Activated CD8-positive, alpha-beta T cell treated with anti-CD3 and anti-CD28 coated beads, Interleukin-2, amount 10 ng/mL, durations not matched to agents 7 days and 5 days (primary cell): ENCODE measurements around the gene MTHFR. TPM values are rescaled to one million over a fixed set of nuclear protein-coding genes. Genes with fewer than 3 reads are reported as not detected.
A peak's percentile ranks its signal among the peaks of the same experiment; 100 is the strongest.

Experiments used
- ATAC-seq: fragments of 150-1000 bp; cut with Tn5 transposase; one replicate; pipeline ENCODE4 v1.10.0; 2021; ENCODE audit warnings: moderate library complexity
- CTCF ChIA-PET: fragments of 350-600 bp; sonication (Branson Sonifier 250); formaldehyde crosslinking; loops from one replicate; lab custom pipeline; 2021; ENCODE audit warnings: antibody characterized with exemption; lab: Charles Lee
- POLR2A ChIA-PET: fragments of 350-600 bp; sonication (Branson Sonifier 250); formaldehyde crosslinking; loops from one replicate; lab custom pipeline; 2021; ENCODE audit warnings: antibody characterized with exemption; lab: Charles Lee
- DNase-seq: peaks from one replicate; pipeline ENCODE4 v3.0.0-alpha.2; 2020
- H3K27ac Mint-ChIP-seq: one replicate; pipeline ENCODE4 v1.8.0; 2021; ENCODE audit warnings: mild to moderate bottlenecking, mixed read lengths
- H3K27me3 Mint-ChIP-seq: one replicate; pipeline ENCODE4 v1.8.0; 2021; ENCODE audit warnings: low read depth, mixed read lengths
- H3K36me3 Mint-ChIP-seq: one replicate; pipeline ENCODE4 v1.8.0; 2021; ENCODE audit warnings: low read depth, mixed read lengths
- H3K4me1 Mint-ChIP-seq: one replicate; pipeline ENCODE4 v1.8.0; 2021; ENCODE audit warnings: low read depth, mixed read lengths
- H3K4me3 Mint-ChIP-seq: one replicate; pipeline ENCODE4 v1.8.0; 2021; ENCODE audit warnings: mild to moderate bottlenecking, mixed read lengths
- H3K9me3 Mint-ChIP-seq: one replicate; pipeline ENCODE4 v1.8.0; 2022; ENCODE audit warnings: mixed read lengths; ENCODE audit not compliant: insufficient read depth
- total RNA-seq, 2 experiments: library from RNA; stranded (reverse); gene quantifications; one replicate each; pipeline ENCODE4 v1.2.3, GENCODE V29; 2021

Gene MTHFR
- total RNA-seq, 2 experiments from 2014 or later: 32.4 to 34.6 TPM

DNA sequence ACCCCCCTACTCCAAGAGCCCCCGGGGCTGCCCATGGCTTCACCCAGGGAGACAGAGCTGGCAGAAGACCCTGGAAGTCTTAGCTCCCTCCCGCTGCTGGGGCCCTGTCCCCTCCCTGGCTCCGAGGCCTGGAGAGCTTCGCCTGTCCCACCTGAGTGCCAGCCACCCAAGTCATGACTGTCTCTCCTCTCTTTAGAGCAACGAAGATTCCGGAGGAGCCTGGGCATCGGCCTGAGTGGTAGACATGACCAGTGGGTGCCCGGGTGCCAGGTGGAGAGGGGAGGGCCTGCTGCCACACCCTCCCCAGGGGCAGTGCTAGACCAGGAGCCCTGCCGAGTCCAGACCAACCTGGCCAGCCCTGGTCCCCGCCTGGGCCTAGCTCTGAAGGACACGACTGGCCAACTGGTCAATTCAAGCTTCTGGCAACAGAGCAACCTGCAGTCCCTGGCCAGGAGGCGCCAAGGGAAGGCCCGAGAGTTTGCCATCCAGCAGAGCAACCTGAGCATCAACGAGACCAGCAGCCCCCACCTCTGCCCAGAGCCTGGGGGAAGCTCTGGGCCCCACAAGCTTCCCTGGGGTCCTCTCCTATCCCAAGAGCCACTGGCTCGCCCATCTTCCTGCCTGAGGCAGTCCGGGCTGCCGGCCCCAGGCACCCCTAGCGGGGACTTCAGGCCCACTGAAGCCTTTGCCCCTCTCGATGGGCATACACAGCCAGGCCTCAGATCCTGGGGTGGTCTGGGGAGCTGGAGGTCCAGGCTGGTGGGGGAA is 39.9 kb downstream of the MTHFR start:
- no peaks in the 10 kb centered on the region for H3K9me3 Mint-ChIP-seq
- ATAC-seq (no peak), DNase-seq (no peak)
- CTCF ChIA-PET: no interaction called here
- peaks cover 18% of the 10 kb centered on the region for H3K27me3 Mint-ChIP-seq
- peaks cover 10% of the 10 kb centered on the region for H3K4me1 Mint-ChIP-seq
- no peak overlapping the region for H3K4me3 Mint-ChIP-seq
- POLR2A ChIA-PET: interaction anchor here (1.0 to 2.1 kb wide), 4 partner anchors 29 to 142 kb away, joined by 3 to 7 read pairs (median 4); no protein-coding TSS in a partner anchor
- no peak overlapping the region for H3K27ac Mint-ChIP-seq
- no peaks in the 10 kb centered on the region for H3K36me3 Mint-ChIP-seq

DNA sequence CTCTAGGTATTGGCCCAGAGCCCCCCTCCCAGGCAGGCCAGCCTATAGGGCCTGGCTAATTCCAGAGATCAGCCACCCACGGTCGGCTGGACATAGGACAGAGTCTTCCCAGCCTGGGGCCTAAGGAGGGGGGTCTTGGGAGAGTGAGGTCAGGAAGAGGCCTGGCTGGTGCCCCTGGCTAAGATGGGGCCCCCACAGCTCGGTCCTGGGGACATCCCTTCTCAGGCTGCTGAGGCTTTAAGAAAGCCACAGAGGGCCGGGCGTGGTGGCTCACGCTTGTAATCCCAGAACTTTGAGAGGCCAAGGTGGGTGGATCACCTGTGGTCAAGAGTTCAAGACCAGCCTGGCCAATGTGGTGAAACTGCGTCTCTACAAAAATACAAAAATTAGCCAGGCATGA is 41.2 kb downstream of the MTHFR start:
- ATAC-seq: no peak
- ChIA-PET POLR2A (interaction anchor here (1.3 to 2.1 kb wide), 3 partner anchors 27 to 143 kb away, joined by 3 to 7 read pairs (median 3); no protein-coding TSS in a partner anchor), CTCF (no interaction called here)
- no peak for DNase-seq
- Mint-ChIP-seq H3K27ac (no peak overlapping the region), H3K36me3 (no peaks in the 10 kb centered on the region), H3K4me3 (no peak overlapping the region), H3K9me3 (no peaks in the 10 kb centered on the region), H3K4me1 (peaks cover 10% of the 10 kb centered on the region), H3K27me3 (peaks cover 18% of the 10 kb centered on the region)

DNA sequence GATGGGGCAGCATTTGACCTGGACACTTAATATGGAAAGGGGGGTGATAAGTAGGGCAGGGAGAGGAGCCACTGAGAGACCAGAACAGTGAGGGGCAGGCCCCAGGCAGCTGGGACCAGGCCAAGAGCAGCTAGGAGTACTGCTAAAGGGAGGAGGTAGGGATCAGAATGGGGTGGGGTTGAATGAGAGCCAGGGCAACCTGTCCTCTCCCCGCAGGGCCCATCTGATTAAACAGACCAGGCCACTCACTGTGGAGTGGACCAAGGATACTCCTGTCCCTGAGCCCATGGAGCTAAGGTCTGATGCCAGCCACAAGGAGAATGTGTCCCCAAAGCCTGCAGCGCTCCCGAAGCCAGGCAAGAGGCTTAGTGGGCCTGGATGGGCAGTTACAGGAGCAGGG is 41.6 kb downstream of the MTHFR start:
- Mint-ChIP-seq H3K27me3 (peaks cover 20% of the 10 kb centered on the region), H3K27ac (no peak overlapping the region), H3K36me3 (no peaks in the 10 kb centered on the region), H3K4me3 (no peak overlapping the region), H3K4me1 (peaks cover 10% of the 10 kb centered on the region), H3K9me3 (no peaks in the 10 kb centered on the region)
- no peak for DNase-seq
- POLR2A ChIA-PET: interaction anchor here (1.3 to 2.1 kb wide), 2 partner anchors 27 to 144 kb away, joined by 3 to 7 read pairs; no protein-coding TSS in a partner anchor
- ATAC-seq: no peak
- CTCF ChIA-PET: no interaction called here

DNA sequence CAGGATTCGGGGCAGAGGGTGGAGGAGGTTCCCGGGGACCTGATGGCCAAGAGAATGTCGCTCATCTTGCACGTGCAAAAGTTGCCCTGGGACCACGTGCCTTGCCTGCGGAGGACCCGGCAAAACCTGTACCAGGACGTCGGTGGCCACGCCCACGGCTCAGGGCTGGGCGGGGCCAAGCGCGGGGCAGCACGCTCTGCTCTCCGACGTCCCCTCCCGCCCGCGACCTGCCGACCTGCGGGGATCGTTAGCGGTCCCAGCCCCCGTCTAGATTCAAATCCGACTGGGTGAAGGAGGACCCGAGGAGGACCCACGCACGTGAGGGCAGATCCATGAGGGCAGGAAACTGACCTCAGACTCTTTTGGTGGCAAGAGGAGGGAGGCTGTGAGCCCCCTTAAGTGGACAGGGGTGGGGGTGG is 43.8 kb downstream of the MTHFR start, which contains the start of gene C1orf167:
Gene C1orf167 (plus strand): TSS at position 206 of the 419 bp plus-strand sequence. CDS start 2,208 bp downstream, outside the sequence.
- no peak within 1 kb of the TSS for H3K4me3 Mint-ChIP-seq
- CTCF ChIA-PET: no interaction called here

DNA sequence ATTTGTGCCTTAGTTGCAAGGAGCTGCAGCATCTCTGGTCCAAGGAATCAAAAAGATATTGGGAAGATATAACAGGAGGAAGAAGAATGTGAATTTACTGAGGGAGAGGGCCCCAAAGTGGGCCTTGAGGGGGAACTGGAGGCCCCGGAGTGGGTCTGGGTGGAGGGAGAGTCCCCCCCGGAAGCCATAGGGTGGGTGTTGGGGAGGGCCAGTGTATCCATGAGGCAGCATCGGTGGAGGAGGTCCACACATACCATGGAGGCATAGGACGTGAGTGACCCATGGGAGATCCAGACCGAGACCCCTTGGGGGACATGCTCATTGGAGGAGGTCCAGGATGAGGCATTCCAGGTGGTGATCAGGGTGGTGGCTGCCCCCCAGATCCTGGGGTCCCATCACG is 44.5 kb downstream of the MTHFR start:
- Mint-ChIP-seq H3K4me1 (peaks cover 10% of the 10 kb centered on the region), H3K9me3 (no peaks in the 10 kb centered on the region), H3K36me3 (no peaks in the 10 kb centered on the region), H3K27me3 (peaks cover 27% of the 10 kb centered on the region), H3K27ac (no peak overlapping the region), H3K4me3 (no peak overlapping the region)
- ChIA-PET POLR2A (no interaction called here), CTCF (no interaction called here)
- ATAC-seq (no peak), DNase-seq (no peak)

More for the DNA sequence above, 43.8 kb downstream of the MTHFR start, which contains the start of gene C1orf167:
- no peaks in the 10 kb centered on the region for H3K9me3 Mint-ChIP-seq
- DNase-seq: peak; percentile 34
- peak; percentile 80 for ATAC-seq
- peaks cover 23% of the 10 kb centered on the region for H3K27me3 Mint-ChIP-seq
- POLR2A ChIA-PET: no interaction called here
- H3K27ac Mint-ChIP-seq: no peak within 1 kb of the TSS
- H3K4me1 Mint-ChIP-seq: peaks cover 10% of the 10 kb centered on the region
- H3K36me3 Mint-ChIP-seq: no peaks in the 10 kb centered on the region

DNA sequence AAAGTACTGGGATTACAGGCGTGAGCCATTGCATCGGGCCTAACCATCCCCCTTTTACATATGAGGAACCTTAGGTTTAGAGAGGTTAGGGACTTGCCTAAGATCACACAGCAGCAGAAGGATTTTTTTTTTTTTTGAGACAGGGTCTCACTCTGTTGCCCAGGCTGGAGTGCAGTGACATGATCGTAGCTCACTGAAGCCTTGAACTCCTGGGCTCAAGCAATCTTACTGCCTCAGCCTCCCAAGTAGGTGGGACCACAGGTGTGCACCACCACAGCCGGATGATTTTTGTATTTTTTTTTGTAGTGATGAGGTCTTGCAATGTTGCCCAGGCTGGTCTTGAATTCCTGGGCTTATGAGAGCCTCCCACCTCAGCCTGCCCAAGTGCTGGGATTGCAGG is 46.0 kb downstream of the MTHFR start:
- Mint-ChIP-seq H3K36me3 (no peaks in the 10 kb centered on the region), H3K4me3 (no peak overlapping the region), H3K27ac (no peak overlapping the region), H3K27me3 (peaks cover 27% of the 10 kb centered on the region), H3K4me1 (peaks cover 10% of the 10 kb centered on the region), H3K9me3 (no peaks in the 10 kb centered on the region)
- POLR2A ChIA-PET: no interaction called here
- DNase-seq (no peak), ATAC-seq (no peak)
- CTCF ChIA-PET: no interaction called here

DNA sequence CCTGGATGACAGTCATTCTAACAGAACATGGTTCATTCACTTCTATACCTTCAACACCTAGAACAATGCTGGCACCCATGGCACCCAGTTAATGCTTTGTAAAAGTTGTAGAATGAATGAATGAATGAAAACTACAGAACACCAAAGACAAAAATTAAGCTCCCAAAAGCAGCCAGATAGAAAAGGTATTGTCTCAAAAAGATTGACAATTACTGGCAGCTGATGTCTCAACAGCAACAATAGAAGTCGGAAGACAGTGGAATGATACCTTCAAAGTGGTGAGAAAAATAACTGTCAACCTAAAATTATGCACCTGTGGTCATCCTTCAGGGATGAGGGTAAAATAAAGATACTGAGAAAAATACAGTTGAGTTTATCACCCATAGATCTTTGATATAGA is 48.7 kb downstream of the MTHFR start:
- POLR2A ChIA-PET: interaction anchor here (0.7 kb wide), 1 partner anchor 52 kb away, joined by 3 read pairs; no protein-coding TSS in a partner anchor
- H3K4me1 Mint-ChIP-seq: peaks cover 17% of the 10 kb centered on the region

DNA sequence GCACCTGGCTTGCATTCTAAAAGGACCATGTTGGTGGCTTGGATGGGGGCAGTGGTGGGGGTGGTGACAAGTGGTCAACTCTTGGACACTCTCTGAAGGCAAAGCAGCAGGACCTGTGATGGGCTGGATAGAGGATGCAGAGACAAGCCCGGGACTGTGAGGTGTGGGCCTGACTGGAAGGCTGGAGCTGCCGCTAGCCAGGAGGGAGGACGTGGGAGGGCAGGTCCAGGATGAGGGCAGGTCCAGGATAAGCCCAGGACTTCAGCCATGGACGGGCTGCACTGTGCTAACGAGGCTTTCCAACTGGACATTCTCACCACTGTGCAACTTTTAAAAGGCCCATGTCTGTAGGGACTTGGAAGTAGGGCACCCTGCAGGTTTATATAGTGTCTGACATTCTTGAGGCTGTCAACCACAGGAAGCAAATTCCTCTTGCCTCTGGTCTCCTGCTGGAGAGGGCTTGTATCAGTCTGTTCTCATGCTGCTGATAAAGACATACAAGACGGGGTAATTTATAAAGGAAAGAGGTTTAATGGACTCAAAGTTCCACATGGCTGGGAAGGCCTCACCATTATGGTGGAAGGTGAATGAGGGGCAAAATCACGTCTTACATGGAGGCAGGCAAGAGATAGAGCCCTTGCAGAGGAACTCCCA is 52.1 kb downstream of the MTHFR start:
- ATAC-seq: no peak
- Mint-ChIP-seq H3K4me3 (no peak overlapping the region), H3K36me3 (peaks cover 15% of the 10 kb centered on the region), H3K27ac (no peak overlapping the region), H3K9me3 (no peaks in the 10 kb centered on the region), H3K4me1 (peaks cover 20% of the 10 kb centered on the region), H3K27me3 (peaks cover 7% of the 10 kb centered on the region)
- ChIA-PET CTCF (no interaction called here), POLR2A (interaction anchor here (0.9 kb wide), 1 partner anchor 13 kb away, joined by 3 read pairs; no protein-coding TSS in a partner anchor)
- DNase-seq: no peak

More for the DNA sequence above, 48.7 kb downstream of the MTHFR start:
- ATAC-seq (no peak), DNase-seq (no peak)
- Mint-ChIP-seq H3K27ac (no peak overlapping the region), H3K4me3 (no peak overlapping the region), H3K9me3 (no peaks in the 10 kb centered on the region), H3K27me3 (peaks cover 18% of the 10 kb centered on the region), H3K36me3 (no peaks in the 10 kb centered on the region)
- CTCF ChIA-PET: no interaction called here

DNA sequence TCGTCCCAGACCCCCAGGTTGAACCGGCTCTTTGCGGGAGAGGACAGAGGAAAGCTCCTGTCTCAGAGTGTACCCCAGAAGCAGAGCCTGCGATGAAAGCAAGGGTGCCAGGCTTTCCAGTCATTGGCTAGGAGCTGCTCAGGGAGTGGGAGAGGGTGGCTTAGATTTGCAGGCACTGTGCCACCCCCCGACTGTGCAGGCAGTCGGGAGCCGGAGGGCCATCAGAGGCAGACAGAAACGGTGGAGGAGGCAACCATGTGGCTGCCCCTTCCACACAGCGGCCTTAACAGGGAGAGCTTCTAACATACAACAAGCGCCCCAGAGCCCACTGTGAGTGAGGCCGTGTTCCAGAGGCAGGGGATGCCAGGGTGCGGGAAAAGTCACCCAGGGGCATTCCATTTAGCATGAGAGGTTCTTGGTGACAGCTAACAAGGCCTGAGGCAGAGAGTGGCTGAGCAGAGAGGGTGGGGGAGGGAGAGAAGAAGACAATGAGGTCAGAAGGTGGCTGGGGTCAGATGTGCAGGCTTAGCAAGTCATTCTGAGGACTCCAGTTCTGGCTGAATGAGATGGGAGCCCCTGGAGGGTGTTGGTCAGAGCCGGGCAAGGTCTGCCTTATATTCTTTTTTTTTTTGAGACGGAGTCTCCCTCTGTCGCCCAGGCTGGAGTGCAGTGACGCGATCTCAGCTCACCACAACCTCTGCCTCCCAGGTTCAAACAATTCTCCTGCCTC is 53.2 kb downstream of the MTHFR start:
- CTCF ChIA-PET: no interaction called here
- Mint-ChIP-seq H3K36me3 (peaks cover 20% of the 10 kb centered on the region), H3K4me3 (no peak overlapping the region), H3K4me1 (peaks cover 29% of the 10 kb centered on the region), H3K9me3 (no peaks in the 10 kb centered on the region), H3K27ac (no peak overlapping the region), H3K27me3 (peaks cover 7% of the 10 kb centered on the region)
- no peak for DNase-seq
- ATAC-seq: no peak
- POLR2A ChIA-PET: no interaction called here

DNA sequence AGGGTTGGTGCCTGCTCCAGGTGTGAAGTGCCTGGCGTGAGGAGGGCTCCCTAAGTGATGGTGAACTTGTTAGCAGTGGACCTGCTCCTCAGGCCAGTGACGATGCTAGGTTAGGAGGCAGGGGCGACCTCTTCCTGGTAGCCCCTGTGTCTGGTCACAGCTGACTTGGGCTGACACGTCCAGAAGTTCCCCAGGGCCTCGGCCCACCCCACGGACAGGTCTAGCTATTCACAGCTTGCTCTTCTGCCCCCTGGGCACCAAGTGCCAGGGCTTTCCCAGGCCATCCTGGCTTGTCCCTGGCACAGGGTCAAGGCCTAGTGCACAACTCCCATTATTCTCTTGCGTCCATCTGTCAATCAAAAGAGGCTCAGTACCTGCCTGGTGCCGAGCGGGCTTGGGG is 54.7 kb downstream of the MTHFR start:
- ChIA-PET POLR2A (interaction anchor here (1.5 kb wide), 1 partner anchor 13 kb away, joined by 3 read pairs; no protein-coding TSS in a partner anchor), CTCF (no interaction called here)
- Mint-ChIP-seq H3K4me1 (peaks cover 38% of the 10 kb centered on the region), H3K36me3 (peaks cover 34% of the 10 kb centered on the region), H3K9me3 (no peaks in the 10 kb centered on the region), H3K27ac (no peak overlapping the region), H3K4me3 (no peak overlapping the region), H3K27me3 (no peaks in the 10 kb centered on the region)
- no peak for ATAC-seq
- DNase-seq: no peak

DNA sequence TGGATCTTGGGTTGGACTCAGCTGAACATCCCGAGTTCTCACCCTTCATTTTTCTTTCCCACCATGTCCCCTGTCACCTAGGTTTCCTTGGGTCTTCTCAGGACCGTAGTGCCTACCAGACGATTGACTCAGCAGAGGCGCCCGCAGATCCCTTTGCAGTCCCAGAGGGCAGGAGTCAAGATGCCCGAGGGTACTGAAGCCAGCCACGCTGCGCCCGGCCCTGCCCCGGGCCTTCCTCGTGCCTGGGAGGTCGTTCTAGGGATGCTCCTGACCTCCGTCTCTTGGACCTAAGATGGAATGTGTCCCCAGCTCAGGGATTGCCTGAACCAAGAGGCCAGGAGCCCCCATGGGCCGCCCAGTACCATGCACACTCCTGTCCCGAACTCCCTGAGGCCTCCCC is 55.8 kb downstream of the MTHFR start:
- Mint-ChIP-seq H3K27ac (no peak overlapping the region), H3K9me3 (no peaks in the 10 kb centered on the region), H3K36me3 (peaks cover 42% of the 10 kb centered on the region), H3K4me1 (peaks cover 43% of the 10 kb centered on the region), H3K27me3 (no peaks in the 10 kb centered on the region), H3K4me3 (no peak overlapping the region)
- ChIA-PET POLR2A (interaction anchor here (1.5 kb wide), 1 partner anchor 12 kb away, joined by 3 read pairs; no protein-coding TSS in a partner anchor), CTCF (interaction anchor here (1.3 to 2.5 kb wide), 6 partner anchors 10 to 99 kb away, joined by 3 to 10 read pairs (median 7); partner anchors contain the start of gene FBXO6)
- ATAC-seq (no peak), DNase-seq (no peak)
